Measurements from ENCODE around the gene FLAD1.
"Not testable (repeated sequence)": the region's sequence is repeated elsewhere in the genome, so short reads cannot be mapped to it uniquely, and the experiment has no call there.

FLAD1 gene

GRCh38 chr1:154992721-154993571 lies 9.8 kb downstream of the FLAD1 start:
- DNase-seq, result no peak

- DNase-seq, result no peak
Measured at GRCh38 chr1:154993572-154994268, 10.6 kb downstream of the FLAD1 start, which contains the start of gene LENEP. Gene LENEP (plus strand): TSS chr1:154993586. CDS start chr1:154993608, 22 bp downstream.

- no peak for DNase-seq
Measured at GRCh38 chr1:154994269-154994587, 11.1 kb downstream of the FLAD1 start.

- no peak for DNase-seq
Measured at GRCh38 chr1:154994591-154994990, 11.4 kb downstream of the FLAD1 start.

GRCh38 chr1:154995301-154995983 lies 12.3 kb downstream of the FLAD1 start:
- DNase-seq, result not testable (repeated sequence)

- DNase-seq, result no peak
Measured at GRCh38 chr1:154996966-154997701, 14.0 kb downstream of the FLAD1 start.

GRCh38 chr1:154998201-154998780 lies 15.1 kb downstream of the FLAD1 start:
- DNase-seq, result no peak

GRCh38 chr1:154998818-154999570 lies 15.8 kb downstream of the FLAD1 start:
- peak; percentile 68 to 71 for DNase-seq

GRCh38 chr1:154999571-155000410 lies 16.6 kb downstream of the FLAD1 start:
- DNase-seq, result peak; percentile 53 to 66

- no peak for DNase-seq
Measured at GRCh38 chr1:155000411-155000725, 17.2 kb downstream of the FLAD1 start.

GRCh38 chr1:155000726-155001424 lies 17.7 kb downstream of the FLAD1 start:
- DNase-seq, result peak; percentile 71 to 79

GRCh38 chr1:155001425-155001674 lies 18.2 kb downstream of the FLAD1 start:
- DNase-seq, result no peak

GRCh38 chr1:155001675-155002463 lies 18.7 kb downstream of the FLAD1 start:
- peak; percentile 97 to 98 for DNase-seq

- DNase-seq, result no peak
Measured at GRCh38 chr1:155002464-155003226, 19.5 kb downstream of the FLAD1 start, which contains the start of gene ZBTB7B. Gene ZBTB7B (plus strand): TSS chr1:155002802. CDS start chr1:155014661, 11,859 bp downstream.

GRCh38 chr1:155003227-155003765 lies 20.2 kb downstream of the FLAD1 start:
- no peak for DNase-seq

- DNase-seq, result no peak
Measured at GRCh38 chr1:155003766-155004351, 20.7 kb downstream of the FLAD1 start.

- DNase-seq, result no peak
Measured at GRCh38 chr1:155004352-155005075, 21.4 kb downstream of the FLAD1 start.
